ENCODE data around the gene ZNF800.

DNA sequence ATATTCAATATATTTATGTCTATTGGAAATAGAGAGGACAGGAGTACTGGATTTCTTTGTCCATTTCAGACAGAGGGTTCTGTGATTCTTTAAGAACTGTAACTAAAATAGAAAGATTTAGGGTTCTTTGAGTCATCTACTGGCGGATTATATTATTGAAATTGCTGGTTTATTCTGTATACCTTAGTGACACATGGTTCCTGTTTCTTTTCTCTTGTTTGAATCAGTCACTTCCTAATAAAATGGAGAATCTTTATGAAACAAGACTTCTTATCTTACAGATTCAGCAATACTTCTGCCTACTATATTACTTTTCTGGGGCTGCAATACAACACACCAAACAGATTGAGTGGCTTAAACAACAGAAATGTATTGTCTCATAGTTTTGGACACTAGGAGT is 20.8 kb upstream of the ZNF800 start:
- TF ChIP-seq, protein P1, sequence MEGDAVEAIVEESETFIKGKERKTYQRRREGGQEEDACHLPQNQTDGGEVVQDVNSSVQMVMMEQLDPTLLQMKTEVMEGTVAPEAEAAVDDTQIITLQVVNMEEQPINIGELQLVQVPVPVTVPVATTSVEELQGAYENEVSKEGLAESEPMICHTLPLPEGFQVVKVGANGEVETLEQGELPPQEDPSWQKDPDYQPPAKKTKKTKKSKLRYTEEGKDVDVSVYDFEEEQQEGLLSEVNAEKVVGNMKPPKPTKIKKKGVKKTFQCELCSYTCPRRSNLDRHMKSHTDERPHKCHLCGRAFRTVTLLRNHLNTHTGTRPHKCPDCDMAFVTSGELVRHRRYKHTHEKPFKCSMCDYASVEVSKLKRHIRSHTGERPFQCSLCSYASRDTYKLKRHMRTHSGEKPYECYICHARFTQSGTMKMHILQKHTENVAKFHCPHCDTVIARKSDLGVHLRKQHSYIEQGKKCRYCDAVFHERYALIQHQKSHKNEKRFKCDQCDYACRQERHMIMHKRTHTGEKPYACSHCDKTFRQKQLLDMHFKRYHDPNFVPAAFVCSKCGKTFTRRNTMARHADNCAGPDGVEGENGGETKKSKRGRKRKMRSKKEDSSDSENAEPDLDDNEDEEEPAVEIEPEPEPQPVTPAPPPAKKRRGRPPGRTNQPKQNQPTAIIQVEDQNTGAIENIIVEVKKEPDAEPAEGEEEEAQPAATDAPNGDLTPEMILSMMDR (IDR thresholded peaks at IDR 0.05; ENCODE audit: low read depth, low read length, missing input control), result no peak
- TF ChIP-seq, protein P2, sequence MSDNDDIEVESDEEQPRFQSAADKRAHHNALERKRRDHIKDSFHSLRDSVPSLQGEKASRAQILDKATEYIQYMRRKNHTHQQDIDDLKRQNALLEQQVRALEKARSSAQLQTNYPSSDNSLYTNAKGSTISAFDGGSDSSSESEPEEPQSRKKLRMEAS (IDR thresholded peaks at IDR 0.05), result no peak
- TF ChIP-seq, protein P3, sequence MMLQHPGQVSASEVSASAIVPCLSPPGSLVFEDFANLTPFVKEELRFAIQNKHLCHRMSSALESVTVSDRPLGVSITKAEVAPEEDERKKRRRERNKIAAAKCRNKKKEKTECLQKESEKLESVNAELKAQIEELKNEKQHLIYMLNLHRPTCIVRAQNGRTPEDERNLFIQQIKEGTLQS (IDR thresholded peaks at IDR 0.05), result no peak
- TF ChIP-seq, protein P4, sequence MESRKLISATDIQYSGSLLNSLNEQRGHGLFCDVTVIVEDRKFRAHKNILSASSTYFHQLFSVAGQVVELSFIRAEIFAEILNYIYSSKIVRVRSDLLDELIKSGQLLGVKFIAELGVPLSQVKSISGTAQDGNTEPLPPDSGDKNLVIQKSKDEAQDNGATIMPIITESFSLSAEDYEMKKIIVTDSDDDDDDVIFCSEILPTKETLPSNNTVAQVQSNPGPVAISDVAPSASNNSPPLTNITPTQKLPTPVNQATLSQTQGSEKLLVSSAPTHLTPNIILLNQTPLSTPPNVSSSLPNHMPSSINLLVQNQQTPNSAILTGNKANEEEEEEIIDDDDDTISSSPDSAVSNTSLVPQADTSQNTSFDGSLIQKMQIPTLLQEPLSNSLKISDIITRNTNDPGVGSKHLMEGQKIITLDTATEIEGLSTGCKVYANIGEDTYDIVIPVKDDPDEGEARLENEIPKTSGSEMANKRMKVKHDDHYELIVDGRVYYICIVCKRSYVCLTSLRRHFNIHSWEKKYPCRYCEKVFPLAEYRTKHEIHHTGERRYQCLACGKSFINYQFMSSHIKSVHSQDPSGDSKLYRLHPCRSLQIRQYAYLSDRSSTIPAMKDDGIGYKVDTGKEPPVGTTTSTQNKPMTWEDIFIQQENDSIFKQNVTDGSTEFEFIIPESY (IDR thresholded peaks at IDR 0.05), result no peak
- no peak for TF ChIP-seq FOXA2 (IDR thresholded peaks at IDR 0.05)

Measured in liver (tissue), 3 donors.